PFSK-1 (cell line): ENCODE measurements around the gene PLXND1.

ENCODE experiments used
- FOXP2 ChIP-seq: optimal IDR thresholded peaks from 2 replicates; pipeline ENCODE3; 2011; ENCODE audit warnings: borderline replicate concordance, control low read depth, inconsistent platforms; ENCODE audit not compliant: insufficient read depth; ENCODE audit errors: extremely low read length, extremely low read depth
- POLR2AphosphoS5 ChIP-seq: IDR thresholded peaks from 2 replicates; pipeline ENCODE4 v1.6.1; 2012; ENCODE audit warnings: low read depth, mild to moderate bottlenecking, control low read depth, low read length, moderate library complexity
- REST ChIP-seq, 2 experiments: IDR thresholded peaks; 2 replicates each; pipeline versions ENCODE4 v1.6.1 to v1.8.0; 2011 to 2012; ENCODE audit warnings: low read depth in 2 of 2, low read length in 2 of 2, control low read depth in 1 of 2, inconsistent platforms in 1 of 2, mild to moderate bottlenecking in 1 of 2, moderate library complexity in 1 of 2; ENCODE audit not compliant: insufficient read depth in 1 of 2
- SIN3A ChIP-seq: IDR thresholded peaks from 2 replicates; pipeline ENCODE4 v1.6.1; 2012; ENCODE audit warnings: mild to moderate bottlenecking, low read length, moderate library complexity, borderline replicate concordance; ENCODE audit not compliant: insufficient read depth
- TAF1 ChIP-seq: IDR thresholded peaks from 2 replicates; pipeline ENCODE4 v1.6.1; 2012; ENCODE audit warnings: low read length, control low read depth, borderline replicate concordance; ENCODE audit not compliant: insufficient read depth

GRCh38 chr3:129648391-129648790 is 41.9 kb upstream of the PLXND1 start:
- TF ChIP-seq TAF1 (no peak), SIN3A (no peak), POLR2AphosphoS5 (no peak), REST (IDR thresholded peaks at IDR 0.05; ENCODE audit: insufficient read depth in 1 of 2, low read depth in 2 of 2, low read length in 2 of 2) (no peak), FOXP2 (no peak)
